Measurements from ENCODE around the gene SSH2. TPM values are rescaled to one million over a fixed set of nuclear protein-coding genes. Genes with fewer than 3 reads are reported as not detected.
A peak's percentile ranks its signal among the peaks of the same experiment; 100 is the strongest.
"Not testable (repeated sequence)": the region's sequence is repeated elsewhere in the genome, so short reads cannot be mapped to it uniquely, and the experiment has no call there.

The SSH2 gene, protein sequence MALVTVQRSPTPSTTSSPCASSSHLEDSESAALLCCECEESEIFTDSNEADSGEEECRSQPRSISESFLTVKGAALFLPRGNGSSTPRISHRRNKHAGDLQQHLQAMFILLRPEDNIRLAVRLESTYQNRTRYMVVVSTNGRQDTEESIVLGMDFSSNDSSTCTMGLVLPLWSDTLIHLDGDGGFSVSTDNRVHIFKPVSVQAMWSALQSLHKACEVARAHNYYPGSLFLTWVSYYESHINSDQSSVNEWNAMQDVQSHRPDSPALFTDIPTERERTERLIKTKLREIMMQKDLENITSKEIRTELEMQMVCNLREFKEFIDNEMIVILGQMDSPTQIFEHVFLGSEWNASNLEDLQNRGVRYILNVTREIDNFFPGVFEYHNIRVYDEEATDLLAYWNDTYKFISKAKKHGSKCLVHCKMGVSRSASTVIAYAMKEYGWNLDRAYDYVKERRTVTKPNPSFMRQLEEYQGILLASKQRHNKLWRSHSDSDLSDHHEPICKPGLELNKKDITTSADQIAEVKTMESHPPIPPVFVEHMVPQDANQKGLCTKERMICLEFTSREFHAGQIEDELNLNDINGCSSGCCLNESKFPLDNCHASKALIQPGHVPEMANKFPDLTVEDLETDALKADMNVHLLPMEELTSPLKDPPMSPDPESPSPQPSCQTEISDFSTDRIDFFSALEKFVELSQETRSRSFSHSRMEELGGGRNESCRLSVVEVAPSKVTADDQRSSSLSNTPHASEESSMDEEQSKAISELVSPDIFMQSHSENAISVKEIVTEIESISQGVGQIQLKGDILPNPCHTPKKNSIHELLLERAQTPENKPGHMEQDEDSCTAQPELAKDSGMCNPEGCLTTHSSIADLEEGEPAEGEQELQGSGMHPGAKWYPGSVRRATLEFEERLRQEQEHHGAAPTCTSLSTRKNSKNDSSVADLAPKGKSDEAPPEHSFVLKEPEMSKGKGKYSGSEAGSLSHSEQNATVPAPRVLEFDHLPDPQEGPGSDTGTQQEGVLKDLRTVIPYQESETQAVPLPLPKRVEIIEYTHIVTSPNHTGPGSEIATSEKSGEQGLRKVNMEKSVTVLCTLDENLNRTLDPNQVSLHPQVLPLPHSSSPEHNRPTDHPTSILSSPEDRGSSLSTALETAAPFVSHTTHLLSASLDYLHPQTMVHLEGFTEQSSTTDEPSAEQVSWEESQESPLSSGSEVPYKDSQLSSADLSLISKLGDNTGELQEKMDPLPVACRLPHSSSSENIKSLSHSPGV (N-terminal part only)
- total RNA-seq, result 10 to 100 TPM; 43.6 to 62.2 TPM

DNA sequence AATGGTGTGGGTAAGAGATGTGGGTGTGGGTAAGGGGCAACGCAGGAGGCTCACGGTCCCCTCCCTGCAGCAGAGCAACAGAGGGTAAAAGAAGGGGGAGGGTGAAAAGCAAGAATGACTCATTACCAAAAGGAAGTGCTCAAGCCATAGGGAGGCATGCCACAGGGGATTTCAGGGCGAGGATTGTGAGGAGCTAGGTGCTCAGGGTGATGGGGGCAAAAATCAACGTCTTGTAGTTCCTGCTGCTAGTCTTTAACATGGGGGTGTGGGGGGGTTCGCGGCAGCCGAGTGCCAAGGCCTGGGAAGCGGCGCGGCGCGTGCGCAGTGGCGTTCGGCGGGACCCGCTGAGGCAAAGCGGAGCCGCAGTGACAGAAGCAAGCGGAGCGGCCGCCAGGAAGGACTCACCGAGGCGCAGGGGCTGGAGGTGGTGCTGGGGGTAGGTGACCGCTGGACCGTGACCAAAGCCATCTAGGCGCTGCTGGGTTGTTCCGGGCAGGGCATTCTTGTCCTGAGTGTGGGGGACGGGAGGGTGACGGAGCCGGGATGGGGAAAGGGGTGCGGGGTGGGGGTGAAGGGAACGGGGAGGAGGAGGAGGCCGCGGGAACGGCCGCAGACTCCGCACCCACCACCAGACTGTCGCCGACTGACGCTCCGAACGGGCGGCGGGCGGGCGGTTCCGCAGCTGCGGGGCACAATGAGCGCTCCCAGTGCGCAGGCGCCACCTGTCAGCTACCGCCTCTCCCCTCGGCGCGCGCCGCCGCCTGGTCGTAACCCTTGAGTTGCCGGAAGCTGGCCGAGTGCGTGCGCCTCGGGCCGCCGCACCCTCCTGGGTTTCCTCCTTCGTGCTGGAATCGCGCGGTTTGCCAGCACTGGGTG is at the start of gene SSH2:
TSS of gene SSH2 (minus strand) at position 696 of the 876 bp plus-strand sequence. CDS start at position 468, 228 bp downstream.
- ATAC-seq, result peak; percentile 84 to 85
- H3K36me3 Mint-ChIP-seq, result peaks cover 5 to 13% of the 10 kb centered on the region in 2 donors
- H3K27ac Mint-ChIP-seq, result peak within 1 kb of the TSS in 1 of 2 donors; percentile 99

DNA sequence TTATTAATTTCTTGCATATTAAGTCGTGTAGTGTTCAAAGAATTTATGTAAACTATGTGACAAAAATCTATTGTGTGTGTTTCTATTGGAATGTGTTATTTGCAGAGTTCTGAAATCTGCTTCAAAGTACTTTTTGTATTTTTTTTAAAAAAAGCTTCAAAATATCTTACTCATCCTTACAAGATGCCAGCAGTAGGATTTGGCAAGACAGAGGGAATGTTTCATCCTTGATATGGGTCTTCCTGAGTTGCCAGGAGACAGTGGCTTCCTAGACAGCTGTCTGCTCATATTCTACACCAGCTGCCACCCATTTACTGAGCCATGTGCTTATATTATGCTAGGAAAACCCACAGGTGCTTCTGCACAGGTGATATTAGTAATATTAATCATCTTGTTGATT is 47.8 kb upstream of the SSH2 start:
- DNase-seq (ENCODE audit: low spot score in 2 of 2) (no peak), ATAC-seq (no peak)
- Mint-ChIP-seq H3K36me3 (no peaks in the 10 kb centered on the region), H3K9me3 (no peaks in the 10 kb centered on the region), H3K27ac (no peak overlapping the region)

More for the DNA sequence above, at the start of gene SSH2:
- no peaks in the 10 kb centered on the region for H3K9me3 Mint-ChIP-seq
- DNase-seq (ENCODE audit: low spot score in 2 of 2), result peak; percentile 84 to 89

DNA sequence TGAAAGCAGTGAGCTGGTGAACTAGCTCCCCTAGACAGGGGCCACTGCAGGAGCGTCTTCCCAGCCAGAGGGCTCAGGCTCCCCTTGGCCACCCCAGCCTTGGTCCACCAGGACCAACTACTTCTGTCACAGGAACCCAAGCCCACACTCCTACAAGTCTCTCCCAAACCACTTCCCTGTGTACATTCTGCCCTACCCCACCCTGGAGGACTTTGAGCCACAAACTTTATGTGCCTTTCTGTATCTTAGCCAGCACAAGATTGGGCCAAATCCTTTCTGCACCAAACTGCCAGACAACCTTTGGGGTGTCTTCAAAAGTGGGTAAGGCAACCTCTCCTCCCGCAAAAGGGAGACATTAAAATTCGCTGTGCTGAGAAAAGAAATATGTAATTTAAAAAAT is 43.0 kb upstream of the SSH2 start:
- Mint-ChIP-seq H3K36me3 (no peaks in the 10 kb centered on the region), H3K9me3 (no peaks in the 10 kb centered on the region), H3K27ac (no peak overlapping the region)
- ATAC-seq, result no peak
- DNase-seq (ENCODE audit: low spot score in 2 of 2), result no peak

DNA sequence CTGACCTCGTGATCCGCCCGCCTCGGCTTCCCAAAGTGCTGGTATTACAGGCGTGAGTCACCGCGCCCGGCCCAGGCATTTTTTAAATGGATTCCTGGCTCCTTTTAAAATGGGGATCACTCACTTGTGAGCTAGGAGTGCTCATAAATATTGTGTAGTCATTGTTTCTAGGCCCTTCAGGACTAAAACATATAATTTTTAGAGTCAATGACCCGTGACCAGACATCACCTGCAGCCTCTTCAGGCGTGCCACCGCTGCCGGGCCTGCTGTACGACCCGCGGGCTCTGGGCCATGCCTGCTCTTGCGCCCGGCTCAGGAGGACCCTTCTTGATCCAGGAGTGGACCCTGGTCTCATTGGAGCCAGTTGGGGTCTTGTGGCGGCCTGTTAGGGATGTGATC is 42.2 kb upstream of the SSH2 start:
- Mint-ChIP-seq H3K36me3 (no peaks in the 10 kb centered on the region), H3K27ac (no peak overlapping the region), H3K9me3 (no peaks in the 10 kb centered on the region)
- DNase-seq (ENCODE audit: low spot score in 2 of 2) (no peak), ATAC-seq (no peak)

DNA sequence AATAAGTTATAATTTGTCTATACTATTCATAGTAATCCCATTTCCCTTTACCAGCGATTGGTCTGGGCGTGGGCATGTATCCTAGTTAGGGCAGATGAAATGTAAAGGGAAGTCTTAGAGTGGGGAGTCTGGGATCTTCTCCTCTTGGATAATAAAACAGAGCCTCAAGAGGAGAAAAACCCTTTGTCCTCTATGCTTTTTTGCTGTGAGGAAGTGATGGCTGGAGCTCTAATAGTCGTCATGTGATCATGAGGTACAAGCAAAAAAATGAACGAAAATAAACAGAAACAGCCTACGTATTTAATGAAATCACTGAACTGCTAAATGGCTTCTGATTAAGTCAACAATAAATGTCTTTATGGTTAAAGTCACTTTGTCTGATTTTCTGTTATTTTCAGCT is 38.2 kb upstream of the SSH2 start:
- Mint-ChIP-seq H3K9me3 (no peaks in the 10 kb centered on the region), H3K27ac (no peak overlapping the region), H3K36me3 (no peaks in the 10 kb centered on the region)
- ATAC-seq (no peak), DNase-seq (ENCODE audit: low spot score in 2 of 2) (no peak)

DNA sequence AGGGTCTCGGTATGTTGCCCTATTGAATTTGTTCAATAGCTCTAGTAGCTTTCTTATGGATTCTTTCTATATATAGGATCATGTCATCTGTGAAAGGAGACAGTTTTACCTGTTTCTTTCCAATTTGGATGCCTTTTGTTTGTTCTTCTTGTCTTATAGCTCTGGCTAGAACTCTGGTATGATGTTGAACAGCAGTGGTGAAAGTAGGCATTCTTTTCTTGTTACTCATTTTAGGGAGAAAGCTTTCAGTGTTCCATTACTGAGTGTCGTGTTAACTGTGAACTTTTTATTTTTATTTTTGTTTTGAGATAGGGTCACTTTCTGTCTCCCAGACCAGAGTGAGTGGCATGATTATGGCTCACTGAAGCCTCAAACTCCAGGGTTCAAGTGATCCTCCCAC is 32.6 kb upstream of the SSH2 start:
- ATAC-seq (no peak), DNase-seq (ENCODE audit: low spot score in 2 of 2) (no peak)
- Mint-ChIP-seq H3K27ac (no peak overlapping the region), H3K9me3 (no peaks in the 10 kb centered on the region), H3K36me3 (no peaks in the 10 kb centered on the region)

DNA sequence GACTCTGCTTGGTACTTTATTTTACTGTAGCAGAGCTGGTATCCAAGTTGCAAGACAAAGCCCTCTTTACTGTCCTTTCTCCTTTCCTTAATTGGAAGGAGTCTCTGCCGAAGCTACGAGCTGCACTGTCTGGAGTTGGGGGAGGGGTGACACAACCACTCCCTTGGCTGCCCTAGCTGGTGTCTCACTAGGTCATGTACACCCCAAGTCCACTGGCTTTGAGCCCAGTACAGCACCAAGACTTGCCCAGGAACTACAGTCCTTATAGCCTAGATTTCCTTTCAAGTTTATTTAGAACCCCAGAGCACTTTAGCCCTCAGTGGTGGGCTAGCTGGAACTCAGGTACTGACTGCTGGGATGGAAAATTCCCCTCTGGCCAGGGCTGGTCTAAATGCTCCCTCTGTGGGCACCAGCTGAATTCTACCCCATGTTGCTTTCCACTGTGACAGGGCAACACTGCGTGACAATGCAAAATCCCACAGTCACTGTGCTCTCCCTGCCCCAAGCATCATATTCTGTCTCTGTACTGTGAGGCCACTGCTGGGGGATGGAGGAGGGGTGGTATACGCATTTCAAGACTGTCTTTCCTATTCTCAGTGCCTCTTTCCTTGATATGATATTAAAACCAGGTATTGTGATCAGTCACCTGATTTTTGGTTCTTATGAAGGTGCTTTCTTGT is 29.8 kb upstream of the SSH2 start:
- H3K27ac Mint-ChIP-seq, result no peak overlapping the region
- no peaks in the 10 kb centered on the region for H3K36me3 Mint-ChIP-seq
- DNase-seq (ENCODE audit: low spot score in 2 of 2) (no peak), ATAC-seq (no peak)
- H3K9me3 Mint-ChIP-seq, result peaks cover 0 to 10% of the 10 kb centered on the region in 2 donors

DNA sequence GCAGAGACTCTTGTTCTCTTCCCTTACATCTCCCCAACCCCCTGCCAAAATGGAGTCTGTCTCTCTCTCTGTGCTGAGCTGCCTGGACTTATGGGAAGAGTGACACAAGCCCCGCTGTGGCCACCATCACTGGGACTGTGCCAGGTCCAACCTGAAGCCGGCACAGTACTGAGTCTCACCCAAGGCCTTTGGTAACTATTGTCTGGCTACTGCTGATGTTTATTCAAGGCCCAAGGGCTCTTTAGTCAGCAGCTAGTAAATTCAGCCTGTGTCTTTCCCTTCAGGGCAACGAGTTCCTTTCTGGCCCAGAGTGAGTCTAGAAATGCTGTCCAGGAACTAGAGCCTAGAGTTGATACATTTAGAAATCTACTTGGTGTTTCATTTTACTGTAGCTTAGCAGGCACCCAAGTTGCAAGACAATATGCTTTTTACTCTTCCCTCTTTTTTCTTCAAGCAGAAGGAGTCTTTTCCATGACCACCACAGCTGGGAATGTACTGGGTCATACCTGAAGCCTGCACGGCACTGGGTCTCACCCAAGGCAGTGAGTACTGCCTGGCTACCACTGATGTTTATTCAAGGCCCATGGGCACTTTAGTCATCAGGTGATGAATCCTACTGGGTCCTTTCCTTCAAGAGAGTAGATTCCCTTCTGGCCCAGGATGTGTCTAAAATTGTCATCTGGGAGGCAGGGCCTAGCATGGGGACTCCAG is 29.1 kb upstream of the SSH2 start:
- Mint-ChIP-seq H3K27ac (no peak overlapping the region), H3K9me3 (peaks cover 0 to 11% of the 10 kb centered on the region in 2 donors), H3K36me3 (no peaks in the 10 kb centered on the region)
- ATAC-seq, result no peak
- no peak for DNase-seq (ENCODE audit: low spot score in 2 of 2)

DNA sequence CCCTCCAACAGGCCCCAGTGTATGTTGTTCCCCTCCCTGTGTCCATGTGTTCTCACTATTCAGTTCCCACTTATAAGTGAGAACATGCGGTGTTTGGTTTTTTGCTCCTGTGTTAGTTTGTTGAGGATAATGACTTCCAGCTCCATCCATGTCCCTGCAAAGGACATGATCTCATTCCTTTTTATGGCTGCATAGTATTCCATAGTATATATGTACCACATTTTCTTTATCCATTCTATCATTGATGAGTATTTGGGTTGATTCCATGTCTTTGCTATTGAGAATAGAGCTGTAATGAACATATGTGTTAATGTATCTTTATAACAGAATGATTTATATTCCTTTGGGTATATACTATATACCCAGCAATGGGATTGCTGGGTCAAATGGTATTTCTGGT is 27.5 kb upstream of the SSH2 start:
- H3K27ac Mint-ChIP-seq; H3K36me3 Mint-ChIP-seq; DNase-seq (ENCODE audit: low spot score in 2 of 2); ATAC-seq: not testable (repeated sequence)
- H3K9me3 Mint-ChIP-seq, result peaks cover 5 to 20% of the 10 kb centered on the region in 2 donors

DNA sequence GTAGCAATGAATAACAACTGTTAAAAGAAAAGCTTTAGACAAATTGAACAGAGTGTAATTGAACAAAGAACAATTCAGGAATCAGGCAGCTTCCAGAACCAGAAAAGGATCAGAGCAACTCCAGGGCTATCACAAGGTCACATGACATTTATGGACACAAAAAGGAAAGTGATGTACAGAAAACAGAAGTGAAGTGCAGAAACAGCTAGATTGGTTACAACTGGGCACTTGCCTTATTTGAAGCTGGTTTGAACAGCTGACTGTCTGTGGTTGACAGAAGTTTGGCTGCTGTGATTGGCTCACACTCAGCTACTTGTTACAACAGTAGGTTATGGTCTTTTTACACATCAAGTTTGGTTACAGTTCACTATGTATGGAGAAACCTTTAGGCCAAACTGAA is 26.2 kb upstream of the SSH2 start:
- Mint-ChIP-seq H3K9me3 (peaks cover 5 to 20% of the 10 kb centered on the region in 2 donors), H3K27ac (no peak overlapping the region), H3K36me3 (peaks cover 0 to 9% of the 10 kb centered on the region in 2 donors)
- no peak for DNase-seq (ENCODE audit: low spot score in 2 of 2)
- ATAC-seq, result no peak

DNA sequence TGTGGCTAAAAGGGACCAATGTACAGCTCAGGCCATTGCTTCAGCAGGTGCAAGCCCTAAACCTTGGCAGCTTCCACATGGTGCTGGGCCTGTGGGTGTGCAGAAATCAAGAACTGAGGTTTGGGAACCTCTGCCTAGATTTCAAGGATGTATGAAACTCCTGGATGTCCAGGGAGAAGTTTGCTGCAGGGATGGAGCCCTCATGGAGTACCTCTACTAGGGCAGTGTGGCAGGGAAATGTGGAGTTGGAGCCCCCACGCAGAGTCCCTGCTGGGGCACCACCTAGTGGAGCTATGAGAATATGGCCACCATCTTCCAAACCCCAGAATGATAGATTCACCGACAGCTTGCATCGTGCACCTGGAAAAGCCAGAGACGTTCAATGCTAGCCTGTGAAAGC is 24.4 kb upstream of the SSH2 start:
- Mint-ChIP-seq H3K9me3 (peaks cover 5 to 20% of the 10 kb centered on the region in 2 donors), H3K36me3 (peaks cover 0 to 9% of the 10 kb centered on the region in 2 donors), H3K27ac (no peak overlapping the region)
- DNase-seq (ENCODE audit: low spot score in 2 of 2) (no peak), ATAC-seq (no peak)

DNA sequence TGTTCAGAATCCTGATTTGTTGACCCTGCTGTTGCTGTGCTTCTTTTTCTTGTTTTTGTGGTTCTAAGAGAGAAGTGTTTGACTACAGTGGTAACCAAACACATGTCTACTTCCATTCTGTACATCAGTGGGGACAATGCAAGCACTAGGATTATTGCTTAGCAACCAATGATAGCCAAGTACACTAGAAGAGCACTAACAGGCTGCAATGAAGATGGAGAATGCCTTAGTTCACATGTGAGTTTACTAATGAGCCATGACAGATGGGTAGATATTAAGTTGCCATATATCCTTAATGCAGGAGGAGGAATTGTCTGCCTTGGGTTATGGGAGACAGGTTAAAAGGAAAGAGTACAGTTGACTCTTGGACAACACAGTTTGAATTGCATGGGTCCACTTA is 19.7 kb upstream of the SSH2 start:
- Mint-ChIP-seq H3K36me3 (peaks cover 0 to 9% of the 10 kb centered on the region in 2 donors), H3K27ac (no peak overlapping the region), H3K9me3 (peaks cover 5 to 8% of the 10 kb centered on the region in 2 donors)
- ATAC-seq (no peak), DNase-seq (ENCODE audit: low spot score in 2 of 2) (no peak)

DNA sequence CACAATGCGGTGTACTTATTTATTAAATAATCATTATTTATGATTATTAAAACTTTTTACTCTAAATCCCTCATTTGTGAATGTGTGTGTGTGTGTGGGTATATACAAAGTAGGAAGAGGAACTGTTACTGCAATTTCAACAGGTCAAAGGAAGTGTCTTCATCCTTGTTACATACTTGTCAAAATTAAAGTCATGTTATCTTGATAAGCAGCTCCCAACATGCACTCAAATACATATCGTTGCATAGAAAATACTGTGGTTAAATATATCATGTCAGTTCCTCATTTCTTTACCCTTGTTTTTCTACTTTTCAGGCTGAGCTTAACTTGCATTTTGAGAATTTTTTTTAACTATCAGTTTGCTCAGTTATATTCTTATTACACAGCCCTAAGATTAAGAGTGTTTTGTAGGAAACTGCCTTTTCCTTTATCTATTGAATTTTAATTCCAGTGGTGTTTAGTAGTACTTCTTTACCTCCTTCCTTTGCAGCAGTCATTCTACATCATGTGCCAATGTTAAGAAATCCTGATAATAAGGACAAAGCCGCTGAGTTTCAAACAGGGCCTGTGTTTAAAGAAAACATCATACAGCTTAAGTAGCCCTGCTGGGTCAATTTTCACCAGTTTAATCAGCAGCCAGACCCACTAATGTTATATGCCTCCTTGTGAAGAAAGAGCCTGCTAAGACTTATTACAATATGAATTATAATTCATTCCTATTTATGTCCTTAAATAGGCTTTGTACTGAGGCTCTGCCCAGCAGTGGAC is 18.6 kb upstream of the SSH2 start:
- Mint-ChIP-seq H3K36me3 (peaks cover 0 to 5% of the 10 kb centered on the region in 2 donors), H3K27ac (no peak overlapping the region), H3K9me3 (peaks cover 3 to 5% of the 10 kb centered on the region in 2 donors)
- ATAC-seq (no peak), DNase-seq (ENCODE audit: low spot score in 2 of 2) (no peak)

DNA sequence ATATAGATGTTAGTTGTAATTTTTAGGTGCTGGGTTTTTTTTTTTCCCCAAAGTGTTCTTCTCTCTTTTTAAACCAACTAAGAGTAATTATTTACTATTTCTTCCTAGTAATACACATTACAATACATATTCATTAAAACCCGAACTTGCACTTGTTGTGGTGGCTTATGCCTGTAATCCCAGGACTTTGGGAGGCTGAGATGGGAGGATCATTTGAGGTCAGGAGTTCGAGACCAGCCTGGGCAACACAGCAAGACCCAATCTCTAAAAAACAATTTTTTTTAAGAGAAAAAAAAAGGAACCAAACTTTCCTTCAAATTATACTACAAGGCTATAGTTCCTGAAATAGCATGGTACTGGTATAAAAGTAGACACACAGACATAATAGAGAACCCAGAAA is 15.3 kb upstream of the SSH2 start:
- DNase-seq (ENCODE audit: low spot score in 2 of 2), result no peak
- ATAC-seq, result no peak
- no peaks in the 10 kb centered on the region for H3K9me3 Mint-ChIP-seq
- H3K27ac Mint-ChIP-seq, result no peak overlapping the region
- no peaks in the 10 kb centered on the region for H3K36me3 Mint-ChIP-seq
